ENCODE measurements around the gene DLL1. TPM values are rescaled to one million over a fixed set of nuclear protein-coding genes. Genes with fewer than 3 reads are reported as not detected.
"Not testable (repeated sequence)": the region's sequence is repeated elsewhere in the genome, so short reads cannot be mapped to it uniquely, and the experiment has no call there.

DLL1 gene
- total RNA-seq, 1 experiment from 2014 or later = 1.1 TPM

DNA sequence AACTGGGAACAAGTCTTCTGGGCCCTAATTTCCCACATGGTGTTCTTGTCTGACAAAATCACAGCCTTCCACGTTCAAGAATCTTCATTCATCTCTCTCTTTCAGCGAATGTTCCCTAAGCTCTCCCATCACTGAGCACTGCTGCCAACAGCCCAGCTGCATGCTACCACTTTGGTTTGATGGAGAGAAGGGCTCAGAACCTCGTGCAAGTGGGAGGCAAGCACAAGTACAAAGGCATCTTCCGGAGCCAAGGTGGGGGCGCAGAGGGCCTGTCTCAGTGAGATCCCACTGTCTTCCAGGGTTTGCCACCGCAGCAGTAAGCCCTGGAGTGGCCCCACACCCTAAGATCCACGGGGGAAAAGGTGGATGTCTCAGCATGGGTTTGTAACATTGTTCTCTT is 17.2 kb downstream of the DLL1 start:
- no peak for DNase-seq (ENCODE audit: low read depth)
- in situ Hi-C loops (cut with HindIII; ENCODE audit: low pct_unique_long_range_greater_than_20kb, low sequenced_read_pairs) = no loop called here

DNA sequence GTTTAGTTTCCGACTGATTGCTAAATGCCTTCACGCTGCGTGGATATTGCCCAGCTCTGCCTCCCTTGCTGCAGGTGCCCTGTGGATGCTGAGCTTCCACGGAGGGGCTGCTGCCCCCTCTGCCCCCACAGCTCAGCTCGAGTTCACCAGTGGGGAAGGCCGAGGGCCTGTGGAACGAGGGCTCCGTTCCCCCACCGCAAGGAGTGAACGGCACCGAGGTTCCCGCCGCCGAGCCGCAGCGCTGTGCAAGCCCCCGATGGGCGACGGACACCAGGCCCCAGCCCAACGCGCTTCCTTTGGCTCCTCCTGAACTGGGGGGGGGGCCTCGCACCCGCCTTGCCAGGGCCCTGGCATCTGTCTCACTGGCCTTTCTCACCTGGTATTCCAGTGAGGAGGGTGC is 17.7 kb downstream of the DLL1 start:
- in situ Hi-C loops (cut with HindIII; ENCODE audit: low pct_unique_long_range_greater_than_20kb, low sequenced_read_pairs) = no loop called here
- no peak for DNase-seq (ENCODE audit: low read depth)

DNA sequence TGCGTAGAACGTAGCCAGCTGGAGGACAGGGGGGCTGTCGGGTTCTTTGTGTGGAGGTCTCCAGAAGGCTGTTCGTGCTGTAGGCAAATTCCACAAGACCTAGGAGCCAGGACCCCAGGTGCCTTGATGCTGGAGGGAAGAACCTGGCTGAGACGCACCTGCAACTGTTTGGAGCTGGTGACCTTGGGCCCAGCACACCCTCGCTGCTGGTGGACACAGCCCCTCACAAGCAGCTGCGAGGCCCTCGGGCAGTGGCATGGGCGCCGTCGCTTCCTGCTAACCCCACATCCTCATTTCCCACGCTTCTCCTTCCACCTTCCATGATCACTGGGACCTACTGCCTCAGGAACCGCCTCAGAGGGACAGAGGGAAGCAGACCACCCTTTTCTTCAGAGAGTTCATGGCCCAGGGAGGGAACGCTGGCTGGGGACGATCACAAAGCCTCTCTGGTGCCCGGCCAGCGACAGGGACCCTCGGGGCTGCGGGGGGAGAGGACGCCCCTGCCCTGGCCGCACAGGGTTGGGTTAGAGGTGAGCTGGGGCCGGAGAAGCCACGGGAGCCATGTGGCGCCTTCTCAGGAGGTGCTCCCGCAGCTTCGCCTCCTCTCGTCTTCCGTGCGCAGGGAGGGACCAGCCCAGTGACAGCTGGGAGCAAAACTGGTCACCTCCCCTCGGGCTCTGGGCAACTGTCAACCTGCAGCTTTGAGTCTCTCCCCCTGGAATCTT is 18.4 kb downstream of the DLL1 start:
- in situ Hi-C loops (cut with HindIII; ENCODE audit: low pct_unique_long_range_greater_than_20kb, low sequenced_read_pairs) = no loop called here
- no peak for DNase-seq (ENCODE audit: low read depth)

DNA sequence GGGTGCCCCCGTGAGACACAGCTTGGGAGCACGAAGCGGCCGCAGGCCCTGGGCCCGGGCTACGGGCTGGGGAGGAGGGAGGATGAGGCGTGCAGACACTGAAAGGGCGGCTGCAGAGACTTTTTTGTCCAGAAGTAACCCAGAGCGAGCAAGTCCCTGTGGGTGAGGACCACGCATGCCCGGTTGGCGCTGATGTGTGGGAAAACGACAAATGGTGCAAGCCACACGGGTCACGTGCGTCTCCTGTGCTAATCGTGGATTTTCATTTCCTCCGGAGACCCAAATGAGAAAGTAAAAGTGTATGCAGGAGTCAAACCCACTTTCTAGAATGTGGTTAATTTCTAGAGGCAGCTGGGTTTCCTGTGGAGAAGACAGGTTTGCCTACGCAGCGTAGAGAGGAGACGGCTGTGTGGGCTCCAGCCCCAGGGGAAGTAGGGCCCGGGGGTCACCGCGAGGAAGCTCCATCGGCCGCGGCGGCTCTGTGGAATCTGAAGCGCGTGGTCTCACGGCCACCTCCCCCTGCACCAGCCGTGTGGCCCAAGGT is 19.0 kb downstream of the DLL1 start:
- no peak for DNase-seq (ENCODE audit: low read depth)

DNA sequence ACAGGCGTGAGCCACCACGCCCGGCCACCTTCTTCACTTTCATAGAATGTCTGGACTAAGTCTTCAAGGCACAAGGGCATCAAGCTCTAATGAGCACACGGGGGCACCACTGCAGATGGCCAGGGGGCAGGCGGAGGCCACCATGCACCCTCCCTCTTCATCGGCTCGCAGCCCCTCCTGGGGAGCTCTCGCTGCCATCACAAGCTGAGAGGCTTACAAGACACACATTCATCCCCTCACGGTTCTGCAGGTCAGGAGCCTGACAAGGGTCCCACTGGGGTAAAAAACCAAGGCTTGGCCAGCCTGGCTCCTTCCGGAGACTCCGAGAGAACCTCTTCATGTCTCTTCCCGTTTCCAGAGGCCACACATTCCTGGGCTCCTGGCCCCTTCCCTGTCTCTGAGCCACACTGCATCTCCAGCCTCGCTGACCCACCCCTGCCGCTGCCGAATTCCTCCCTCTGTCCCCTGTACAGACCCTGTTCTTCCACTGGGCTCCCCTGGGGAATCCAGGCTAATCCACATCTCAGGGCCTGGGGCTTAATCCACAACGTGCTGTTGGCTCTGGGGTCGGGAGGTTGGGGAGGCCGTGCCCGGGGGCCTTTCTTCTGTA is 19.8 kb downstream of the DLL1 start:
- no peak for DNase-seq (ENCODE audit: low read depth)
- in situ Hi-C loops (cut with HindIII; ENCODE audit: low pct_unique_long_range_greater_than_20kb, low sequenced_read_pairs) = no loop called here

More for the DNA sequence above, 19.0 kb downstream of the DLL1 start:
- in situ Hi-C loops (cut with HindIII; ENCODE audit: low pct_unique_long_range_greater_than_20kb, low sequenced_read_pairs) = no loop called here

DNA sequence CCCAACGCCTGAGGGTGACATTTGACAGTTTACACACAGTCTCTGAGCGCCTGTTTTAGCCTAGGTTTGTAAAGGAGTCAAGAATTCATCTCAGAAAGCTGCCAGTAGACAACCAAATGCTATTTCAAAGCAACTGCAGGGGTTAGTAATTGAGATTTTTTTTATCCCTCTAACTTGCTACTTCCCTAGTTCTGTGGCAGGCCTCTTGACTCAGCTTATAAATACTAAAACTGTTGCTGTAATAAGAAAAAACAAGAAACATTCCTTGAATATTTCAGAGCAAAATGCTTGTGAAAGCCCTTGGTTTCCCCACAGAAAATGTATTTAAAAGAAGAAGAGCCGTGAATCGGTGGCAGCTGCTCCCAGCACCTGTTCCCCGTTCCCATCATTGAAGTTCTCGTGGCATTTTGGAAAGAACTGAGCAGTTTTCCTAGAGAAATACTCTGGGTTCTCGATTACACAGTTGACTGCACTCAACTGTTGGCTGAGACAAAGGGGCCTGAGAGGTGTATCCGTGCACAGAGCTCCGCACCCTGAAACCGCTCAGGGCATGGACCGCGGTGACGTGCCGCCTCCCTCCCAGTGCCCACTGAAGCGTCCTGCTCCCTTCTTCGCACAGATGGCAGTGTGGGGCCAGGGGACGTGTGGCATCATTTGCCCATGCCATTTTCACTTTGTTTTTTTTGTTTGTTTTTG is 20.9 kb downstream of the DLL1 start:
- DNase-seq (ENCODE audit: low read depth) = no peak
- in situ Hi-C loops (cut with HindIII; ENCODE audit: low pct_unique_long_range_greater_than_20kb, low sequenced_read_pairs) = no loop called here

DNA sequence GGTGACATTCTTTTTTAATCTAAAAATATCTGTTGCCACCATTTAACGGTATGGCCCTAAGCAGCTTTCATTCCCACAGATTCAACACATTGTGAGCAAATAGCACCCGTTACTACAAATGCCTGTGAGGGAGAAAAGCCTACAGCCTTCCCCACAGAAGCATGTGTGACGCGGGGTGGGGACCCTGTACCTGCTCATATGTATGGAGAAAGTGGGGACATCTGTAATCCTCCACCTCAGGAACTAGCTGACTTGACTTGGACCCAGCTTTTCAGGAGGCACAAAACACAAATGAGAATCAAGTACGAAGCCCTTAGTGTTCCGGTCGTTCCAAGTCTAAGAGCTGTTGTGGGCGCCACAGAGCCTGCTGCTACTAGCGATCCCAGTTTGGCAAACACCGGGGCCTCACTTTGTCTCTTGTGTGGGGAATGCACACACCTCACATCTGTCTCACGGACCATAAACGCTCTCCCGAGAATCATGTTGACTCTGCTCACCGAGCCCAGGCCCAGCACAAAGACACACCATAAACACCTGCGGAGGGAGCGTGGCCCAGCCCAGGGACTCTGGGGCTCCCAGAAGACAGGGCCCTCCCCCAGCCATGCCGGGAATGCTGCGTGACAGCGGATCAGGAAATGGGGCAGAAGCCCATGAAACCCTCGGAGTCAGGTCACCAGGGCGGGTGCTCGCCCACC is 21.6 kb downstream of the DLL1 start:
- in situ Hi-C loops (cut with HindIII; ENCODE audit: low pct_unique_long_range_greater_than_20kb, low sequenced_read_pairs) = no loop called here
- DNase-seq (ENCODE audit: low read depth) = no peak

DNA sequence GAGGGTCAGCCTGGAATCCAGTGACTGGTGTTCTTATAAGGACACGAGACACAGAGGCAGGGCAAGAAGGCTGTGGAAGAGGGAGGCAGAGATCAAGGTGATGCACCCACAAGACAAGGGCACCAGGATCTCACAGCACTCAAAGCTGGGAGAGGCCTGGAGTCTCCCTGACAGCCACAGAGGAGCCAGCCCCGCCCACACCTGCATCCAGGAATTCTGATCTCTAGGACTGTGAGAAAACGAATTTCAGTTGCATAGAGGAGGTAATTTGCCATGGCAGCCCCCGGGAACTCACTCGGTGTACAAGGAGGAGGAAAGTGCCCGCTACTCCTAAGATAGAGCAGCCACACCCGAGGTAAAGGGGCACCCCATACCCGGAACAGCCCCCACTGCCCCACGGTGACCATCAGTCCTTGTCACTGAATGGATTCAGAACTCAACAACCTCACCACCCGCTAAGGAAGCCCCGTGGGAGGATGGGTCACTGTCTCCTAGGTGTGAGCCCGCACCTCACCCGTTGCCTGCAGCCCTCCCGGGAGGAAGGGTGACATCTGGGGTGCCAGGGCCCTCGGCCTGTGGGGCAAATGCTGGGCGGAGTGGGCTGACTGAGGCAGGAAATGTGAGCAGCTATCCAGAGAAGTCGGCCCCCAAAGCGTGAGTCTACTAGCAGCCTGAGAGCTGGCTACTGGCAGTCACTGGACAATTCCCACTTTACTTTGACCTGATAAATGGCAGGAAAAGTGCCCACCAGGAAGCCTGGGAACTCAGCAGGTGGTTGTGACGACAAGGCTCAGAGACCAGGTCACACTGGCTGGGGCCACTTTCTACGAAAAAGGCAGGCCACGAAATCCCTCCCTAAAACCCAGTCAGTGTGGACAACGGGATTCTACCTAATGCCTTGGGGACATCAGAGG is 22.4 kb downstream of the DLL1 start:
- in situ Hi-C loops (cut with HindIII; ENCODE audit: low pct_unique_long_range_greater_than_20kb, low sequenced_read_pairs) = no loop called here
- no peak for DNase-seq (ENCODE audit: low read depth)

DNA sequence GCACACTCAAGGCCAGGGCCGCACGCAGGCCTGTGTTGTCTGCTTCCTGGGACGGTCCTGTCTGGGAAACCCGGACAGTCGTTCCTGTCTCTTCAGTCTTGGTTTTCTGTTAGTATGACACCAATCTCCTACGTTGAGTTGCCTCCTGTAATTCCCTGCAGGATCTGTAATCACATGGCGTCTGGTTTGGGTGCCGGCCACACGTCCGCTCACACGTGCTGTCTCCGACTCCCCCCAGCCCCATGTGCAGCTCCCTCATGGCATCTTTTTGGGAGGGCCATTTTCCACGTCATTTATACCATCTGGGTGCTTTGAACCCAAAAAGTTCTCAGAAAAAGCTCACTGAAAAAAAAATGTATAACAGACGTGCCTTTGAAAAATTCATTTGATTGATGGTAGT is 23.2 kb downstream of the DLL1 start:
- DNase-seq (ENCODE audit: low read depth) = no peak
- in situ Hi-C loops (cut with HindIII; ENCODE audit: low pct_unique_long_range_greater_than_20kb, low sequenced_read_pairs) = no loop called here

DNA sequence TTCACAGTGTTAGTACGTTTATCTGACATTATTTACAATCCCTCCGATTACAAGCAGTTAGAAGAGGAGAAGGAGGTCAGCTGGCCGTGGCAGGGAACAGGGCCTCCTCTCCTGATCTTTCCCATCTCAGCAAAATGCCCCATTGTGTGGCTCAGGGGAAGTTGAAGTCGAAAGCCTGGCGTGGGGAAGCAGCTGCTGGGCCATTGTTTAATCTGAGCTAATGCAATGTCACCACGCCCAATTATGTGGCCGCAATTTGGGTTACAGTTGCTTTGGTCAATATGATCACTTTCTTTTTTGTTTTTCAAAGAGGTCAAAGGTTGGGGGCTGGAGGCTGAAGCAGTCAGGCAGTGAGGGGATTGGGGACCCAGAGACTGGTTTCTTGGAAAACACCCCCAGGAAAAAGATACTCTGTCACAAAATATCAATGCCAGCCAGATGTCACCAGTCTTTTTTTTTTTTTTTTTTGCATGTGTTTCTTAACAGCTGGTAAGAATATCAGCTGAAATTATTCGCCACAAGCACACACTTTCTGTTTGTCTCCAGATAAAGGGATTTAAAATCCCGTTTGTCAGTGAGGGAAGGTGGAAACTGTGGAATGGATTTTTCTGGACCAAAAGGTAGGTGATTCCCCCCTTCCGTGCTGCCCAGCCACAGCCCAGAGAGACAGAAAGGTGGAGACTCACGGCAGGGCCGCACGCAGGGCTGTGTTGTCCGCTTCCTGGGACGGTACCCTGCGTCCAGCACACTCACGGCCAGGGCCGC is 24.6 kb downstream of the DLL1 start:
- in situ Hi-C loops (cut with HindIII; ENCODE audit: low pct_unique_long_range_greater_than_20kb, low sequenced_read_pairs) = no loop called here
- DNase-seq (ENCODE audit: low read depth) = no peak

DNA sequence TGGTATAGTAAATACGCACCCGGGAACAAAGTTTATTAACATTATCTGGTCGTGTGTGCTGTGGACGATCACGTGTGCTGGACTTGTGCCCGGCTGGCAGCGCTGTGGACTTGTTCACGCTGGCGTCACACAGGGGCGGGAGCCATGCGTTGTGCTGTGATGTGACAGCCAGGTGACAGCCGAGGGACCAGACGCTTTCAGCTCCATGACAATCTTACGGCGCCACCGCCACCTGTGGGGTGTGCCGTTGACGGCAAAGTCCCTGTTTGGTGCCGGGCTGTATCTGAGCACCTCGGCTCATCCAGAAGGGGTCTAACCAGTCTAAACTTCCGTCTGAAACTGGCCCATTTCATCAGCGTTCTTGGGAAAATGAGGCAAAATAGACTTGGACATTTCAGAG is 25.2 kb downstream of the DLL1 start:
- no peak for DNase-seq (ENCODE audit: low read depth)
- in situ Hi-C loops (cut with HindIII; ENCODE audit: low pct_unique_long_range_greater_than_20kb, low sequenced_read_pairs) = no loop called here

DNA sequence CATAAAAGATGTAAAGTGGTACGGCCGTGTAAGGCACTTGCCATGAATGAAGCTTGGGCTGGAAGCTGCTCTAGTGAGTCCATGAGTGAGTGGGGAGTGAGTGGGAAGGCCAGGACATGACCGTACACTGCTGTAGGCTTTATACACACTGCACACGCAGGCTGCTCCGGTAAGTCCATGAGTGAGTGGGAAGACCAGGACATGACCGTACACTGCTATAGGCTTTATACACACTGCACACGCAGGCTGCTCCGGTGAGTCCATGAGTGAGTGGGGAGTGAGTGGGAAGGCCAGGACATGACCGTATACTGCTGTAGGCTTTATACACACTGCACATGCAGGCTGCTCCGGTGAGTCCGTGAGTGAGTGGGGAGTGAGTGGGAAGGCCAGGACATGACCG is 26.2 kb downstream of the DLL1 start:
- in situ Hi-C loops (cut with HindIII; ENCODE audit: low pct_unique_long_range_greater_than_20kb, low sequenced_read_pairs); DNase-seq (ENCODE audit: low read depth): not testable (repeated sequence)

DNA sequence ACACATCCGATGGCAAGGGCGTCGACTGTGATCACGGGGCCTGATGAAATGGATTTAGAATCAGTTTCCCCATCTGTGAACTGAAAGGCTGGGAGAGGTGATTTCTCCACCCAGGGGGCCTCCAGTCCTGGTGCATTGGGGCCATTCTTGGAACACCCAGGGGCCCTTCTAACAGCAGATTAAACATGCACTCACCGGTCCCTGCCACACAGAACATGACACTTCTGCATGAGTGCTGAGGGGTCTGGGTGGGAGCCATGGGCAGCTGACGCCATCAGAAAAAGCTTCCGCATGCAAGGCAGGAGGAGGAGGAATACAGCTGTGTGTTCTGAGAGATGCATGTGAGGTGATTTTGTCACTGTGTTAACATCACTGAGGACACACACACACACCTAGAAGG is 26.8 kb downstream of the DLL1 start:
- DNase-seq (ENCODE audit: low read depth) = no peak
- in situ Hi-C loops (cut with HindIII; ENCODE audit: low pct_unique_long_range_greater_than_20kb, low sequenced_read_pairs) = no loop called here

DNA sequence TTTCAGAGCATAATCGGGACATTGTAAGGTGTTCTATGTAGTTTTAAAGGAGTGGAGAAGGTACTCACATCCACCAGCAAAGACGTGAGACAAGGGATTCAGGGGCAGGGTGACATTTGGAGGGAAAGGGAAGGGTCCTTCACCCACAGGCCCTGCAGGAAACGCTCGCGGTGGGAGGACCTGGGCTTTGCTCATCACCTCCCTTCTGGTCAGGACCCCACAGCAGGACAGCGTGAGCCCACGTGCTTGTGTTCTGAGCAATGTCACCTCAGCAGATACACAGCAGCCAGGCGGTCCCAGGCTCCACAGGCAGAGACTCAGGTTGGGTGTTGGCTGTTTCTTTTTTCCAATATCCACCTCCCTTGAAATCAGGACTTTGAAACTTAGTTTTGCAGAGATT is 27.5 kb downstream of the DLL1 start:
- DNase-seq (ENCODE audit: low read depth) = no peak
- in situ Hi-C loops (cut with HindIII; ENCODE audit: low pct_unique_long_range_greater_than_20kb, low sequenced_read_pairs) = no loop called here

DNA sequence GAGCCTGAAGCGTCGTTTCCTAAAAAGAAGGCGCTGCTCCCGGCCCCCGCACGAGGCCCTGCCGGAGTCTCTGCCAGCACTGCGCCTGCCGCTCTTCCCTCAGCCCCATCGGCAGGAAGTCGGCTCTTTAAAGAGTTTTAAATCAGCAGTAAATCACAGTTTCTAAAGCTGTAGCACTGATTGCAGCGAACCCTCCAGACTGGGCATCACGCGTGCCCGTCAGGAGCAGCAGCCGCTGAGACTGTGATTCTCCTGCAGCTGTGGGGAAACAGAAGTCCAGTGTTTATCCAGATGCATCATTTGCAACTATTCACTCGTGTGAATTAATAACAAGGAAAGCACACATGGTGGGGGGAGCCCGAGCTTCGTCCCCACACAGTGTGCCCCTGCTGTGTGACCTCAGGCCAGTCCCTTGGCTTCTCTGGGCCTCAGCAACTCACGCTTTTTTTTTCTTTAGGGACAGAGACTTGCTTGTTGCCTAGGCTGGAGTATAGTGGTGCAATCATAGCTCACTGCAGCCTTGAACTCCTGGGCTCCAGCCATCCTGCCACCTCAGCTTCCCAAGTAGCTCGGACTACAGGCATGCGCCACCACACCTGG is 28.3 kb downstream of the DLL1 start:
- in situ Hi-C loops (cut with HindIII; ENCODE audit: low pct_unique_long_range_greater_than_20kb, low sequenced_read_pairs) = no loop called here

DNA sequence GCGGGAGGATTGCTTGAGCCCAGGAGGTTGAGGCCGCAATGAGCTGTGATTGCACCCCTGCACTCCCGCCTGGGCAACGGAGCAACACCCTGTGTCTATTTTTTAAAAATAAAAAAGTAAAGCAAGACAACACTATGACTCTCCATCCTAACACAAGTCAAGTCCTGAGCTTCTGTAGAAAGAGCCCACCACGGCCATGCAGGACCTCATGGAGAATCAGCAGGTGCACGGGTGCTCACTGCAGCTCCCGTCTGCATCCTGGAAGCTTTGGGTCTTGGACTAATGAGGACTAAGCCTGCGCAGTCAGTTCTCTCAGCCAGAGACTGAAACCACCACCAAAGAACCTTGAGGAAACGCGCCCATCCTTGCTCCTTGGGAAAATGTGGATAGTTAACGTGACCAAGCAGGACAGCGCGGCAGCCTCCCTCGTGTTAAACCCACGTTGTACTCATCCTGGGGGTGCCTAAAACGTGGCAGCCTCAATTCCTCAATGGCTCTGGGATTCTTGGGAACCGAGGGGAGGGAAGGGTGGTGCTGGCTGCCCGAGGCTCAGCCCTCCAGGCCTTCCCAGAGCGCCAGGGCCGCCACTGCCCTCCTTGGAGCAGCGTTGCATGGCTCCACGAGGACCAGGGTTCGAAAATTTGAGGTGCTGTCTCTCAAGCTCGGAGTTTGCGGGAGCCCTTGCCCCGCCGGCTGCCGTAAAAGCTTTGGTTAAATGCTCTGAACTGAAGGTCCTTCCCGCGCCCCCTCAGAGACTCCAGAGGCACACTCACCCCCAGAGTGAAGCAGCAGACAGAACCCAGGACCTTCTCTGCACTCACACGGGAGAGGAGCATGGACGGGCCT is 29.0 kb downstream of the DLL1 start:
- in situ Hi-C loops (cut with HindIII; ENCODE audit: low pct_unique_long_range_greater_than_20kb, low sequenced_read_pairs) = no loop called here
- no peak for DNase-seq (ENCODE audit: low read depth)

More for the DNA sequence above, 28.3 kb downstream of the DLL1 start:
- DNase-seq (ENCODE audit: low read depth) = no peak
